GM12878 (cell line): Measurements from ENCODE around the gene IL5. TPM values are rescaled to one million over a fixed set of nuclear protein-coding genes. Genes with fewer than 3 reads are reported as not detected.

ENCODE experiments used
- ATAC-seq: fragments of 200-7000 bp; cut with Tn5 transposase; 3 replicates; pipeline ENCODE4 v1.9.1; 2020; ENCODE audit warnings: mild to moderate bottlenecking, moderate library complexity
- BruUV-seq: library from RNA; stranded (reverse); fragments of 400-500 nt; replicated peaks from 2 replicates; lab custom pipeline; 2021; lab: Mats Ljungman, UMichigan
- CTCF ChIA-PET: fragments of 300-600 bp; sonication (Branson Sonifier 250); formaldehyde crosslinking; extraction: SDS; loops from one replicate; lab custom pipeline; 2021; ENCODE audit warnings: inconsistent platforms; lab: Yijun Ruan, JAX
- POLR2A ChIA-PET: fragments of 350-600 bp; formaldehyde crosslinking; extraction: SDS; loops from one replicate; lab custom pipeline; 2021; ENCODE audit warnings: inconsistent platforms; lab: Charles Lee
- RAD21 ChIA-PET: fragments of 300-600 bp; sonication (Branson Sonifier 250); formaldehyde crosslinking; loops from one replicate; lab custom pipeline; 2023; ENCODE audit warnings: antibody characterized with exemption; ENCODE audit not compliant: unreplicated experiment; lab: Charles Lee
- SMC1A ChIA-PET: fragments of 300-600 bp; sonication (Branson Sonifier 250); formaldehyde crosslinking; loops from one replicate; lab custom pipeline; 2023; ENCODE audit not compliant: unreplicated experiment, uncharacterized antibody; lab: Charles Lee
- DNase-seq: peaks from one replicate; pipeline ENCODE4 v3.0.0-alpha.2; 2011; ENCODE audit warnings: low read depth, low spot score
- FAIRE-seq: peaks from 3 replicates; lab custom pipeline; 2011; peaks lifted over from hg19 to GRCh38; lab: Jason Lieb, UNC
- H2AFZ ChIP-seq: 2 replicates; pipeline ENCODE4 v1.6.0; 2011; ENCODE audit warnings: low read depth, low read length, control low read depth; ENCODE audit not compliant: control insufficient read depth
- H3K27ac ChIP-seq: 2 replicates; pipeline ENCODE4 v1.5.1; 2011; ENCODE audit warnings: control low read depth; ENCODE audit not compliant: control insufficient read depth, insufficient read depth
- H3K27me3 ChIP-seq, 2 experiments: replicated peaks in 1 of 2; 2 replicates each; pipeline versions ENCODE4 v1.6.0 to v1.6.1; 2011; ENCODE audit warnings: low read length in 1 of 2; ENCODE audit not compliant: control insufficient read depth in 2 of 2, insufficient read depth in 2 of 2
- H3K36me3 ChIP-seq, 2 experiments: 2 replicates each; pipeline ENCODE4 v1.5.1; 2011; ENCODE audit warnings: low read length in 1 of 2; ENCODE audit not compliant: control insufficient read depth in 2 of 2, insufficient read depth in 2 of 2
- H3K4me1 ChIP-seq: 2 replicates; pipeline ENCODE4 v1.6.1; 2011; ENCODE audit warnings: mild to moderate bottlenecking, low read length, moderate library complexity, mixed read lengths; ENCODE audit not compliant: control insufficient read depth, insufficient read depth
- H3K4me2 ChIP-seq: 2 replicates; pipeline ENCODE4 v1.6.0; 2011; ENCODE audit warnings: control low read depth; ENCODE audit not compliant: control insufficient read depth, insufficient read depth
- H3K4me3 ChIP-seq: fragments of 200-600 bp; sonication (generic); 2 replicates; pipeline ENCODE4 v1.5.1; 2016
- H3K79me2 ChIP-seq: 2 replicates; pipeline ENCODE4 v1.6.0; 2011; ENCODE audit warnings: low read length; ENCODE audit not compliant: control insufficient read depth, insufficient read depth
- H3K9ac ChIP-seq: 2 replicates; pipeline ENCODE4 v1.8.0; 2011; ENCODE audit warnings: low read length, control low read depth, mixed read lengths; ENCODE audit not compliant: control insufficient read depth, insufficient read depth
- H3K9me3 ChIP-seq: replicated peaks from 3 replicates; pipeline ENCODE4 v1.5.1; 2011; ENCODE audit warnings: mild to moderate bottlenecking, low read length; ENCODE audit not compliant: control insufficient read depth, insufficient read depth
- H4K20me1 ChIP-seq: 2 replicates; pipeline ENCODE4 v1.6.0; 2011; ENCODE audit not compliant: control insufficient read depth, insufficient read depth
- CHD2 ChIP-seq: IDR thresholded peaks from 2 replicates; pipeline ENCODE4 v1.6.1; 2011; ENCODE audit warnings: low read depth, low read length, improper control_type of control experiment, borderline replicate concordance
- ELK1 ChIP-seq: IDR thresholded peaks from 2 replicates; pipeline ENCODE4 v1.6.1; 2012; ENCODE audit warnings: low read depth, low read length, improper control_type of control experiment
- HCFC1 ChIP-seq: fragments of 150-350 bp; IDR thresholded peaks from 2 replicates; pipeline ENCODE4 v1.6.1; 2014; ENCODE audit warnings: low read length
- MAX ChIP-seq: IDR thresholded peaks from 2 replicates; pipeline ENCODE4 v1.6.1; 2012; ENCODE audit warnings: low read depth, low read length, improper control_type of control experiment
- NR2C2 ChIP-seq: IDR thresholded peaks from 2 replicates; pipeline ENCODE4 v1.6.1; 2011; ENCODE audit warnings: borderline replicate concordance, low read depth; ENCODE audit not compliant: control insufficient read depth, insufficient read length
- PAX8 ChIP-seq: fragments of 450-650 bp; IDR thresholded peaks from 2 replicates; pipeline ENCODE4 v1.6.1; 2017; ENCODE audit warnings: mild to moderate bottlenecking, moderate library complexity
- REST ChIP-seq: IDR thresholded peaks from 2 replicates; pipeline ENCODE4 v1.6.1; 2012; ENCODE audit warnings: mild to moderate bottlenecking, low read depth, low read length
- SMARCA5 ChIP-seq: fragments of 450-650 bp; IDR thresholded peaks from 2 replicates; pipeline ENCODE4 v1.6.1; 2017; ENCODE audit warnings: mild to moderate bottlenecking
- SPI1 ChIP-seq: IDR thresholded peaks from 2 replicates; pipeline ENCODE4 v1.6.1; 2011; ENCODE audit warnings: low read depth, mild to moderate bottlenecking, low read length, moderate library complexity, borderline replicate concordance; ENCODE audit not compliant: insufficient read depth
- SREBF1 ChIP-seq: IDR thresholded peaks from 2 replicates; pipeline ENCODE4 v1.6.1; 2012; ENCODE audit warnings: mild to moderate bottlenecking, low read length
- STAT3 ChIP-seq: IDR thresholded peaks from 2 replicates; pipeline ENCODE4 v1.6.1; 2011; ENCODE audit warnings: low read depth, low read length, improper control_type of control experiment
- ZNF592 ChIP-seq: fragments of 450-650 bp; IDR thresholded peaks from 2 replicates; pipeline ENCODE4 v1.6.1; 2017; ENCODE audit warnings: mild to moderate bottlenecking, moderate library complexity
- in situ Hi-C: fragments of 300-500 bp; cut with MboI; formaldehyde crosslinking; loops from 9 replicates; pipeline ENCODE4 v1.14.3; 2018; ENCODE audit warnings: mixed read lengths
- intact Hi-C: fragments of 100-400 bp; cut with micrococcal nuclease; formaldehyde crosslinking; loops from one replicate; pipeline ENCODE4 v1.14.2; 2022; ENCODE audit not compliant: unreplicated experiment
- polyA plus RNA-seq, 11 experiments: library from polyadenylated mRNA; depleted of rRNA in 4 of 11; unstranded in 6 of 11; stranded (reverse) in 5 of 11; fragments of >200 nt; fragmentation: Nextera tagmentation in 4 of 11; fragmentation: Illumina TruSeq in 1 of 11; extraction: Ambion mirVana in 4 of 11; extraction: Trizol in 1 of 11; gene quantifications; 1 replicate in 1 of 11; 2 replicates in 10 of 11; pipeline versions ENCODE4 v1.2.1 to v1.2.3, GENCODE V29; 2011 to 2016; ENCODE audit warnings: inconsistent platforms in 2 of 11, missing spikeins in 2 of 11, low read depth in 1 of 11
- total RNA-seq, 4 experiments: library from RNA; depleted of rRNA in 3 of 4; stranded (reverse); fragments of >200 nt in 3 of 4; fragmentation: Illumina TruSeq in 1 of 4; extraction: Trizol in 1 of 4; gene quantifications; 2 replicates each; pipeline versions ENCODE4 v1.2.1 to v1.2.3, GENCODE V29; 2013 to 2021

The IL5 gene
- total and polyA plus RNA-seq, 10 of the 15 experiments (the other 5 are each of a cell fraction or from before 2014, with no cell fraction given), result not detected

GRCh38 chr5:132589467-132589866, 46.1 kb upstream of the IL5 start (continued):
- TF ChIP-seq ZNF592 (no peak), NR2C2 (no peak), STAT3 (no peak), SPI1 (no peak), SREBF1 (no peak), CHD2 (no peak), SMARCA5 (no peak)

GRCh38 chr5:132586063-132586462, 42.7 kb upstream of the IL5 start:
- intact Hi-C loops (loop anchor here (5.0 kb wide), 1 partner anchor 59 kb away; no protein-coding TSS in a partner anchor), in situ Hi-C loops (no loop called here)
- H4K20me1 ChIP-seq, result no peaks in the 10 kb centered on the region
- H3K79me2 ChIP-seq, result no peaks in the 10 kb centered on the region
- no peak for ATAC-seq
- CTCF ChIA-PET, result interaction anchor here (0.8 to 1.4 kb wide), 5 partner anchors 13 to 242 kb away, joined by 3 to 5 read pairs (median 3); no protein-coding TSS in a partner anchor
- SMC1A ChIA-PET, result interaction anchor here (0.8 to 2.3 kb wide), 7 partner anchors 10 to 234 kb away, joined by 3 to 10 read pairs (median 4); no protein-coding TSS in a partner anchor
- H3K9ac ChIP-seq, result no peak overlapping the region
- H3K27me3 ChIP-seq, result no peaks in the 10 kb centered on the region
- RAD21 ChIA-PET, result no interaction called here
- POLR2A ChIA-PET, result no interaction called here
- H3K9me3 ChIP-seq, result no peaks in the 10 kb centered on the region; the same call in 2 of the 3 replicates
- no peaks in the 10 kb centered on the region for H3K4me1 ChIP-seq
- H3K27ac ChIP-seq, result no peak overlapping the region
- peaks cover 3 to 17% of the 10 kb centered on the region in 2 experiments for H3K36me3 ChIP-seq
- H2AFZ ChIP-seq, result no peak overlapping the region
- no peak overlapping the region for H3K4me2 ChIP-seq
- no peak for DNase-seq
- no peak for FAIRE-seq
- no TSS peak for BruUV-seq
- H3K4me3 ChIP-seq, result no peak overlapping the region
- no peak for TF ChIP-seq ELK1
- TF ChIP-seq HCFC1, result no peak
- TF ChIP-seq REST, result no peak
- TF ChIP-seq MAX, result no peak
- no peak for TF ChIP-seq PAX8
